HG02884 (cell line): ENCODE measurements around the gene SNRK.

Experiments used
- ATAC-seq: cut with Tn5 transposase; IDR thresholded peaks from one replicate; pipeline ENCODE4 v1.9.1; 2021; ENCODE audit warnings: mild to moderate bottlenecking, moderate library complexity; ENCODE audit not compliant: unreplicated experiment

Gene SNRK

DNA sequence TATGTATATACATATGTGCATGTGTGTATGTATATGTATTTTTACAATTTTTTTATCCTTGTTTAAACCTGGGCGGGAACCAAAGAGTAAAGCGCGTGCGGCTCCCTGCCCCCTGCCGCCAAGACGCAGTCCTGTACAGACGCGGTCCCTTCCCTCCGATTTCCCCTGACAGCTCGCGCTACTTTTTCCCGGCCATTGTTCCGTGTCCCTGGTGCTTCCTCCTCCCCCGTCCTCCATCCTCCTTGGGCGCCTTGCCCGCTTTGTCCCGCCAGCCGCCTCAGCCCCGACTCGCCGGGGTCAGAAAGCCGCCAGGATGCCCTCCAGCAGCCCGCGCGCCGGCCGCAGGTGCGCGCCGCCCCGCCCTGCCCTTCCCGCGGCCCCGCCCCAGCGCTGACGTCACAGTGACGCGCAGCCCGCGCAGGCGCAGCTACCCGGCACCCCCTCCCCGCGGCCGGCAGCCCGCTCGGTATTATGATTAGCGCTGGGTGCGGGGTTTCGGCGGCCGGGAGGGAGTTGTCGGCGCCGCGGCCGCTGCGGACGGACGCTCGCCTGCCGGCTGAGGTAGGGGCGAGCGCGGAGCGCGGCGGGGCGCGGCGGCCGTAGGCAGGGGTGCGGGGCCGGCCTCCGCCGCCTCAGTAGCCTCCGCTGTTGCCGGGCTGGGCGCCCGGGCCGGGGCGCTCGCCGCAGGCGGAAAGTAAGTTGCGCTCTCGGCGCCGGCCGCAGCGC lies at the start of gene SNRK:
Gene SNRK (plus strand): TSS at position 426 of the 726 bp plus-strand sequence. CDS start 16,664 bp downstream, outside the sequence.
- peak; percentile 66 for ATAC-seq

DNA sequence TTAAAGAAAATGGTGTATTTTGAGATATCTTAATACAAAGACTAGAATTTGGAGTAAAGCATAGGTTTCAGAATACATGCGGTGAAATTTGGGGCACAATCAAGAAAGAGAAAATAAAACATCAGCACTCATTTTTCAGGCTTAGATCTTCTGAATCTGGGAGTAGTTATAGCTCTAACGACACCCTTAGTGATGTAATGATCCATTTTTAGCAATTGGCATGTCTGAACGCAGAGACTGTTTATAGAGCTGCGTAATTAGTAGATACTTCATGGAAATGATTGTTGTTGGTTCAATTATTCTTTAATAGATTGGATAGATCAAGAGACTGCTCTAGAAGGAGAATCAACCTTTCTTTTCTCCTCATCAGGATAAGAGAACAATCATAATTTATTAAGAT lies 47.5 kb upstream of the SNRK start:
- ATAC-seq, result no peak

- no peak for ATAC-seq
These were observed 46.6 kb upstream of the SNRK start for GRCh38 chr3:43239755-43240154.

DNA sequence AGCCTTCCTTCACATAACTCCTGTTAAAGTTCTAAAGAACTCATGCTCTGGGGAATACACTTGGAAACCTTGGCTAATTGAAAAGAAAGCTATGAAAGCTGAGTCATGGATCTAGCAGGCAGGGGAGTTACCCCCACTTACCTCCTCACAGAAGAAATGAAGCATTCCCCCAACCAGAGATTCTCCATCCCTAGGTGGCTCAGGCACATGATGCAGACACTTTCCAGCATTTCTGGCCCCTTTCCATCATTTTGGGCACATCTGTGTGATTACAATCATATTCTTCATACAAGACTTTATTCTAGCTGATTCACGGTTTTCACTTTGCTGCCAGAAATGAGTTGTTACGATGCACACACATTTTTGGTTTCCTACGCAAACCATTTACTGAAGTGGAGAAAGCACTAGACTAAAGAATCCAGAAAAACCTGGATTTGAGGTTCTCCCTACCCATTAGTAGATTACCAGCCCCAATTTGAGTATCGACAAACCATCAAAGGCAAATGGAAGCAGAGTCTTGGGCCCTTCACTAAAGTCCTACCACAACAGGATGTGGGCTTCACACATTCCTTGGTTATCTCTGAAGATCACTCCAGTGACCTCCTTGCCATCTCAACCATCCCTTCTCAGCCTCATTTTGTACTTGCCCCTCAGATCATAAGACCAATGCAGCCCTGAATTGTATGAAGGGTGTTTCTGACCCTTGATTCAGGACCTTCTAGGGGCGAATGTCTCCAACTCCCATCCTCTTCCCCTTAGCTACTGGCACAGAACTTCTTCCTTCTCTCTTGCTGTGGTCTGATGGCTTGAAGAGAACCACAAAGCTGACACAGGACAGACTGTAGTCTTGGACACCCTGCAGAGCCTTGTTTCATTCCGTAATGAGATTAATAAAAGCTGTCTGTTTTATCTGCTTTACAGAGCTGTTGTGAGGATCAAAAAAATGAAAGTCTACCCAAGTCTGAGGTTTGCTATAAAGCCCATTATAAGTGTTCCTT lies 42.5 kb upstream of the SNRK start:
- ATAC-seq, result no peak

DNA sequence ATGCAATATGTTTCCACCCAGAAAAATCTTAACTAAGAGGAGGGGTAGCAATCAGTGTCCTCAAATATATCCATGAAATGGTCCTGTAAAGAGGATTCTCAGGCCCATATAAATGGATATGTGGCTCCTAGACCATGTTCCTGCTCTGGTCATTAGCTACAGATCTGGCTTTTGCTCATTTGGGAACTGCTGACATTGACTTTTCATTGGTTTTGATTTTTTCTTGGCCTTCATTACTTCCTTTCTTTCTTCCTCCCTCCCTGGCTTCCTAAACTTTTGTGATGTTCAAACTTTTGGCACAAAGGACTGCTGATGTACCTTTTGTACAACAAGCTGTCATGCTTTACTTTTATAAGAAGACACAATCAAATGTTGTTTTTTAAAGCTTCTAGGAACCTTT lies 41.6 kb upstream of the SNRK start:
- no peak for ATAC-seq

- no peak for ATAC-seq
These were observed 39.4 kb upstream of the SNRK start for GRCh38 chr3:43246976-43247375.

DNA sequence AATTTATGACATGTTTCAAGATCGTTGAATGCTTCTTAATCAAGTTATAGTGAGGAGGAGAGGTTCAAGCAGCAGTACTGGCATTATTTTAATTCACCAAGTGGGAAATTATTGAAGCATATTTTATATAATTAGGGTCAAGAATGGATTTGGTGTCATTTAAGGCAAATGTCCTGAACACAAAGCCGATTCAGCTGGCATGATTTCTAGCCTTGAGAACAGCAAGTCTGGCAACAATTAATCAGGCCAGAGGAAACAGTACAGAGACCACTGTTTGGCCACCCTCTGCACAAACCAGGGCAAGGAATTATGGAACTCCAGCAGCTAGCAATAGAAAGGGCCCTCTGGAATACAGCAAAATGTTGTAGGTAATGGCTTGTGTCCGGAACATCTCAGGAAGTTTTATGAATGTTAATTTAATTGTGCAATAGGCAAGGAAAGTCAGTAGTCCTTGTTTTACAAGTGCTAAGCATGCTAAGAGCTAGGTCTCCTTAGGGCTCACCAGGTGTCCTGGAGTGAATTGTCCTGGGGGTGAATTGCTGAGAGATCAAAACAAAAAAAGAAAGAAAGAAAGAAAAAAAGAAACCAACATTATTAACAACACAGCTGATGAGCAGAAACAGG lies 38.7 kb upstream of the SNRK start:
- ATAC-seq, result no peak

DNA sequence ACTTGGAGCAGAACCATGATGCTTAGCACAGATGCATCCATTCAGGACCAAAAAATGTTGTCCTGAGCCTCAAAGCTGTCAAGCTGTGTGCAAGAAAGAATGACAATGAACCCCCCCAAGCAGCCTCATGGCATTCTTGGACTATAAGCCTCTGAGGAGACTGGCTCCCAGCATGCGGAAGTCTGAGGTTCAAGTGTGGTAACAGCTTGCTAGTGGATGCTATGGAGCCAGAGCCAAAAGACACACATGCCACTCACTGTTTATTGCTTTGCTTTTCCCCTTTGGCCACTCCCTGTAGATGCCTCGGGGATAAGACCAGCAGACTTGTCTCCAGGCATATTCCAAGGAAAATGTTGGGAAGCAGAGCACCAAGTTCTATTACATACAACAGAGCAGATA lies 38.2 kb upstream of the SNRK start:
- ATAC-seq, result no peak

DNA sequence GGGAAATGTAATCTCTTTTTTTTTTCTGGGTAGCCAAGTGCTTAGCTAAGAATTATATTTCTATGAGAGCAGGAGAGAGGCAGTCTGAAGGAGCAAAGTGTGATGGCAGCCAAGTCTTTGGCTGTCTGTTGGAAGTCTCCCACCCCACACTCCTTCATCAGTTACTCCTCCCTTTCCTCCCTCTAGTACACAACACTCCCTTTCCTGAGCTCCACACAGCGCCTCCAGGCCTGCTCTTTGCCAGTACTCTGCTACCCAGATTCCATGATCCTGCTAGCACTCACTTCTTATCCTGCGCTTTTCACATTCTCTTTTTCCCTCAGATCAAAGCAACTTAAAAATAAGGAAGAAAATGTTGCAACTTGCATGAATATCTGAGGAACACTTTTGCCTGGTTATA lies 37.4 kb upstream of the SNRK start:
- ATAC-seq, result no peak

GRCh38 chr3:43249405-43249804 lies 36.9 kb upstream of the SNRK start:
- ATAC-seq, result no peak

- ATAC-seq, result no peak
These were observed 33.0 kb upstream of the SNRK start for GRCh38 chr3:43253294-43253693.

DNA sequence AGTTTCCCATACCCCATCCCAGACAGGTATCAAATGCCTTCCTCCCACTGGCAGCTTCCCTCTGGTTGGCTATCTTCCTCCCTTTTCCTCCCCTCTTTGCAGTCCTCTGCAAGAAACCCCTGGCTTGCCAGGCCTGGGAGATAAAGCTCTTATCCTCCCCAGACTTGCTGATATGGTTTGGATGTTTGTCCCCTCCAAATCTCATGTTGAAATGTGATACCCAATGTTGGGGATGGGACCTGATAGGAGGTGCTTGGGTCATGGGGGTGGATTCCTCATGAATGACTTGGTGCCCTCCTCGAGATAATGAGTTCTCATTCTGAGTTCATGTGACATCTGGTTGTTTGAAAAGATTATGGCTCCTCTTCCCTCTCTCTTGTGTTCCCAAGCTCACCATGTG lies 32.2 kb upstream of the SNRK start:
- ATAC-seq, result no peak

DNA sequence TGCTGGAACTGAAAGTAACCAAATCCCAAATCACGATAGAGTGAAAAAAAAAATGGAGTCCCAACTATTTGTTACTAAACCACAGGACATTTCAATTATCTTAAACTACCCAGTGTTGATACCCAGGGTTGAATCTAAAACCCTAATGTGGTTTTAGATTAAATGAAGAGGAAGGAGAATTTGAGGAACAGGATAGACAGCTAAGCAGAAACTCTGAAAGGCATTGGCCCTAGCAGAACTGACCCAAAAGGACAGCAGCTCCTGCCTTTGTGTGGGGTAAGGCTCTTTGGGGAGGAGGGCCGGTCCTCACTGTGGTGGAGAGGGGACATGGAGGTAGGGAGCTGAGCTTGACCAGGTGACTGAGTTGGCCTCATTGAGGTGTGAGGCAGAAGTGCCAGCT lies 30.7 kb upstream of the SNRK start:
- ATAC-seq, result no peak

DNA sequence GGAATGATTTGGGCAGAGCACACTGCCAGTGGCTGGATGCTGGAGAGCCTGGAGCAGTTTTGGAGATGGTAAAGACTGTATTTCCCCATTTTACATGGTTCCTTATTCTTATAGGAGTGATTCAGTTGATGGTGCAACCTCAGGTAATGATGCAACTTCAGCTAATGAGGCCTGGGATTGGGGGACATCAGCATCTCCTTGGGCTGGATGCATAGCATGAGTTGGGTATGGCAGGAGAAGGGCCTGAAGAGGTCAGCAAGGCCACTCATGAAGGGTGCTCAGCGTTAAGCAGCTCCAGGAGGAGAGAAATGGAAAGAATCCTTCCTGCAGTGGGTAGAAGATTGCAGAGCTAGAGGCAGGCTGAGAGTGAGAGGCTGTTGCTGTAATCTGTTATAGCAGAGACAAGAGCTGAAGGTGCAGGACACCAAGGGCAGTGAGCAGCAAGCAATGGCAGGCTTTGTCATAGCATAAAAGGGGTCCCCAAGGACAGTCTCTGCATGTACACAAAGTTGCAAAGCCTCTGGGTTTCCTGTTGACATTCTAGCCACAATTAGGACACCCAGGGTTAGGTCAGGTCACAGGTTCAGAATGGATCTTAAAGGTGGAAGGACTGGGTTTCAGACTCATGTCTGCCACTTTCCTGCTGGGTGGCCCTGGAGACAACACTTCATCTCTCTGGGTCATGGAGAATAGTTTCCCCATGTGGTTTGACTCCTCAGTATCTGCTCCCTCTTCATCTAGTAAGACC lies 29.5 kb upstream of the SNRK start:
- ATAC-seq, result no peak

GRCh38 chr3:43257850-43258249 lies 28.5 kb upstream of the SNRK start:
- no peak for ATAC-seq

GRCh38 chr3:43259626-43260025 lies 26.7 kb upstream of the SNRK start:
- ATAC-seq, result no peak

- ATAC-seq, result no peak
These were observed 25.9 kb upstream of the SNRK start for GRCh38 chr3:43260412-43260811.

DNA sequence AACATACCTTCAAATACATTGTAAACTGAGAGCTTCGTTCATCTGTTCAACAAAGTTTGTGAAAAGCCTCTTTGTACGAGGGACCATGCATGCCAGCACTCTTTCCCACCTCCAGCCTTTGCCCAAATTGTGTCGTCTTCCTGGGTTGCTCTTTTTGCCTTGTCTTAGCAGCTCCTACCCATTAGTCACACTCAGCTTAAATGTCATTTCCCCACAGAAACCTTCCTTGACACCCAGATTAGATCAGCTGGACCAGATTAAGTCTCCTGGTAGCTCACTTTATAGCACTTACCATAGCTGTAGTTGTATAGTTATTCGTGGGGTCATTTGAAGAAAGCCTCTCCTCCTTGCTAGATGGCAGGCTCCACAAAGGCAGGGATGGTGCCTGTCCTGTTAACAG lies 24.1 kb upstream of the SNRK start:
- no peak for ATAC-seq

DNA sequence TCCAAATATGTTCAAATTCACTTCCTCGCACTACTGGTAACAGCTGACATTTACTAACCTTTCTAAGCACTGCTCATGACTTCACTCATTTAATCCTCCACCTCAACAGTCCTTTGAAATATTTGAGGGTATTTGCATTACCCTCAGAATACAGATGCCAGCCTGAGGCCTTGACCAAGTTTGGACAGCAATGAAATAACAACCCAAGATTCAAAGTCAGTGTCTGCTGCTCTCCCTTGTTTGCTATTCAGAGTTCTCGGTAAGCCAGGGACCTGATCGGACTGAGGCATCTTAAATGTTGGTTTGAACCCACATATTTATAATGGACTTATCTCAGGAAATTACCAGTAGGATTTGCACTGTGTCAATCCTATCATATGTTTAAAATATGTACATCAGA lies 19.9 kb upstream of the SNRK start:
- no peak for ATAC-seq

GRCh38 chr3:43266995-43267394 lies 19.3 kb upstream of the SNRK start:
- ATAC-seq, result no peak

DNA sequence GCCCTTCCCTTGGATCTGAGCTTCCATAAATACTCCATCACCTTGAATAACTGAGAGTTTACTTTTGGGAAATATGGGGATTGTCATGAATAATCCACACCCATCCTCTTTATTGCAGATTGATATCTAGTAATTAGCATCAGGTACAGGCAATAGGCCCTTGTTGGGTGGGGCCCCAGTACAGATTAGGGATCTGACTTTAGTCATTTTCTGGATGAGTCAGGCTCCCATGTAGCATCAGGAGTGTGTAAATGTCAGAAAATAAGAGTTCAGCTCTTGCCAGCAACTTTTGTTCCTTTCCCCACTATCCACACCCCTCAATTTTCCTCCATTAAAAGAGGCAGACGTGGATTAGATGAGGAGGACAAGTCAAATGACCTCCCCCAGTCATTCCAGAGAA lies 17.7 kb upstream of the SNRK start:
- ATAC-seq, result no peak
